Activated CD8-positive, alpha-beta memory T cell treated with anti-CD3 and anti-CD28 coated beads, Interleukin-2, amount 50 U/mL, for 4 hours (primary cell): ENCODE measurements around the gene IGFL3.
"Not testable (repeated sequence)": the region's sequence is repeated elsewhere in the genome, so short reads cannot be mapped to it uniquely, and the experiment has no call there.

Source experiments
- DNase-seq: peaks from one replicate; pipeline ENCODE4 v3.0.0-alpha.2; 2020

The IGFL3 gene

GRCh38 chr19:46124638-46125115 lies at the start of gene IGFL3:
TSS of gene IGFL3 (minus strand) at chr19:46124688. CDS start at chr19:46124649, 39 bp downstream.
- DNase-seq = no peak

- DNase-seq = no peak
Observed at GRCh38 chr19:46173886-46174480, 49.5 kb upstream of the IGFL3 start.

- no peak for DNase-seq
Observed at GRCh38 chr19:46162731-46163130, 38.2 kb upstream of the IGFL3 start.

- DNase-seq = not testable (repeated sequence)
Observed at GRCh38 chr19:46161642-46162257, 37.3 kb upstream of the IGFL3 start.

- DNase-seq = no peak
Observed at GRCh38 chr19:46160233-46160775, 35.8 kb upstream of the IGFL3 start.

DNA sequence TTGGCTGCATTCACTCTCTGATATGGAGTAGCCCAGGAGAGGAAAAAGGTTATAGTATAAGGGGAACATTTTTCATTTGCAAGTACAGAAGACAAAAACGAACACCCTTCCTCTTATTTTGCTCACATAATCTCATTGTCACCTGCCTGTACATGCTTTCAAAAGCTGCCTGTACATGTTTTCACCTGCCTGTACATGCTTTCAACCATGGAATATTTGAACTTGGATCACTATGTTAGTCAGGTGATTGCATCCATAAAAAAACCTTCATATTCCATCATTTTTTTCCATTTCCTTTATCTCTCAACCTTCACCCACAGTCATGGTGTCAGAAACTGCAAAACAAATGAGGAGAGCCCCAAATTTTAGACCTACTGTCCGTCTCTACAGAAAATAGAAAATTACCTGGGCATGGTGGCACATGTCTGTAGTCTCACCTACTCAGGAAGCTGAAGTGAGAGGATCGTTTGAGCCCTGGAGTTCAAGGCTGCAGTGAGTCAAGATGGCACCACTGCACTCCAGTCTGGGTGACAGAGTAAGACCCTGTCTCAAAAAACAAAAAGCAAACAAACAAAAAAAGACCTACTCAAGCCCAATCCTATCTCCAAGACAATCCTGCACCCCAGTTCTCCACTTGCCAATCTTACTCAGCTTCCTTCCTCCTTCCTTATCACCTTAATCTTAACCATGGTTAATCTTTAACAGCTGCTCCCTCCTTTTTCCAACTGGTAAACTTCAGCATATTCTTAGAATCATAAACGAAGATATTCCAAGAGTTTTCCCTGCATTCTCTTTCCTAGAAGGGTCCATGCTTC lies 35.1 kb upstream of the IGFL3 start:
- no peak for DNase-seq

GRCh38 chr19:46155237-46155636 lies 30.7 kb upstream of the IGFL3 start:
- no peak for DNase-seq

GRCh38 chr19:46150606-46151005 lies 26.1 kb upstream of the IGFL3 start:
- DNase-seq = no peak

- DNase-seq = no peak
Observed at GRCh38 chr19:46147791-46148288, 23.4 kb upstream of the IGFL3 start, which contains the start of gene IGFL2. TSS of gene IGFL2 (plus strand) at chr19:46148238. CDS start at chr19:46148279, 41 bp downstream.

DNA sequence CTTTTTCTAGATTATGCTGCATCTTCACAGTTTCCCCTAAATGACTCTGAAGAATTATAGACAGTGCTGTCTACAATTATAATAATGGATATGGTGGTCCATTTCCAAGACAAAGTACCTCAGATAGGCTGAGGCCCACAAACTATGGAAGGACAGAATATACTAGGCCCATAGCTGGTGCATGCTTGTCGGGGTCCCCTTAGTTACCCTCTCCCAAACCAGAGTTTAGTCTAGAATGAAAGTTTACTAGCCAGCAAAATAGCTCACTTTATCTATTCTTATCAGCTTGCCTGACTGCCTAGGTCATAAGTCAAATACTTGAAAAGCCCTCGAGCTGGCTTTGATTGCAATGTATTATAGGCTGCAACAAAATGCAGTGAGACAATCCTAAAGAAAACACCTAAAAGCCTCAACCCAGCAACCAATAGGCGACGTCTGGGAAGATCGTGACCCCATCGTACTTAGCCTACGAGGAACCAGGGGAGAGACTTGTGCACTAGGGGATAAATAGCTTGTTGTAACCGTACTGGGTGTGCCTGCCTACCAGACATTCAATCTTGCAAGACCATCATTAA lies 22.8 kb upstream of the IGFL3 start:
- no peak for DNase-seq

- no peak for DNase-seq
Observed at GRCh38 chr19:46144756-46145155, 20.3 kb upstream of the IGFL3 start.

GRCh38 chr19:46142294-46142693 lies 17.8 kb upstream of the IGFL3 start:
- DNase-seq = no peak

GRCh38 chr19:46141421-46141820 lies 16.9 kb upstream of the IGFL3 start:
- DNase-seq = no peak

- DNase-seq = no peak
Observed at GRCh38 chr19:46137915-46138473, 13.5 kb upstream of the IGFL3 start.

DNA sequence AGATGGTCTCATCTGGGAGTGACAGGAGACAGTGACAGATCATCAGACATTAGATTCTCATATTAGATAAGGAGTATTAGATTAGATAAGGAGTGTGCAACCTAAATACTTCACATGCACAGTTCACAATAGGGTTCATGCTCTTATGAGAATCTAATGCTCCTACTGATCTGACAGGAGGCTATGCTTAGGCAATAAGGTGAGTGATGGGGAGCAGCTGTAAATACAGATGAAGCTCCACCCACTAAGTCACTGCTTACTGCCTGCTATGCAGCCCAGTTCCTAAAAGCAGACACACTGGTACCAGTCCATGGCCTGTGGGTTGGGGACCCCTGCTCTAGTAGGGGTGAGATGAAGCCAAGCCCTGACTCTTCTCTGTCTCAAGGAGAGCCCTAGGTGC lies 10.0 kb upstream of the IGFL3 start:
- DNase-seq = no peak

- DNase-seq = no peak
Observed at GRCh38 chr19:46133777-46134241, 9.3 kb upstream of the IGFL3 start.

- no peak for DNase-seq
Observed at GRCh38 chr19:46133101-46133627, 8.7 kb upstream of the IGFL3 start.

DNA sequence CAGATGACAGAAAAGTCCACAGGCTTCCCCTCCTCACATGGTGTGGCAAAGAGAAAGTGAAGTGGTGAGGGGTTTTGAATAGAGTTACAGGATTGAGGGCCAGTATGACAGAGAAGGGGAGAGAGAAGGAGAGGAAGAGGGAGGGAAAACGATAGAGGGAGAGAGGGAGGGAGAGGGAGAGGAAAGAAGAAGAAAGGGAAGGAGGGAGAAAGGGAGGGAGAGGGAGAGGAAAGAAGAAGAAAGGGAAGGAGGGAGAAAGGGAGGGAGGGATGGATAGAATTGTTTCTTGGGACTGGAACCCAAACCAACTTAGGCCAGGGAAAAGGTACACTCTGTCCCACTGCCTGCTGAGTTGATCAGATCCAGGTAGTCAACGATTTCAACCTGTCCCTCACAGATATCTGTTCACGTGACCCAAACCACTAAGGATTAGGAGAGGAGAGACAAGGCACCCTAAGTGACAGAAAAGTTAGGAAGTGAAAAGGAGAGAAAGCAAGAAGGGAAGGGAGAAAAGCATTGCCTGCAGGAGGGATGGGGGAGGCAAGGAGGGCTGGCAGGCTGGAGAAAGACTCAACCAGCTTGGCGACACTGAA lies 8.1 kb upstream of the IGFL3 start:
- no peak for DNase-seq

DNA sequence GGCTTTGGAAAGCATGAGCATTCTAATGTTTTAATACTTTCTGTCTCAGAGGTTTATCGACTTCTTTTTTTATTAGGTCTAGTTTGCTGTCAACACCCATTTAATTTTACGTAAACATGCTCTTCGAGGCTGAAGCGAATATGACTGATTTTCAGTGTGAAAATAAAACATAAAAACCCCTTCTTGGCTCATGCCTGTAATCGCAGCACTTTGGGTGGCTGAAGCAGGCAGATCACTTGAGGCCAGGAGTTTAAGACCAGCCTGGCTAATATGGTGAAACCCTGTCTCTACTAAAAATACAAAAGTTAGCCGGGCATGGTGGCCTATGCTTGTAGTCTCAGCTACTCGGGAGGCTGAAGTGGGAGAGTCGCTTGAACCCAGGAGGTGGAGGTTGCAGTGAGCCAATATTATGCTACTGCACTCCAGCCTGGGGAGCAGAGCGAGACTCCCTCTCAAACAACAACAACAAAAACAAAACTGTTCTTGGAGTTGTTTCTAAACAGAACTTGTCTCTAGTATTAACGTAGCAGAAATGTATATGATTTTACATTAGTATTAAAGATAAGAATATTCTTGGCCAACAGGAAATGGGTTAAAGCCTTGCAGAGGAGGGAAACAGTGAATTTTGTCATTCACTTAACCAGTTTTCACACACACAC lies 7.1 kb upstream of the IGFL3 start:
- no peak for DNase-seq

DNA sequence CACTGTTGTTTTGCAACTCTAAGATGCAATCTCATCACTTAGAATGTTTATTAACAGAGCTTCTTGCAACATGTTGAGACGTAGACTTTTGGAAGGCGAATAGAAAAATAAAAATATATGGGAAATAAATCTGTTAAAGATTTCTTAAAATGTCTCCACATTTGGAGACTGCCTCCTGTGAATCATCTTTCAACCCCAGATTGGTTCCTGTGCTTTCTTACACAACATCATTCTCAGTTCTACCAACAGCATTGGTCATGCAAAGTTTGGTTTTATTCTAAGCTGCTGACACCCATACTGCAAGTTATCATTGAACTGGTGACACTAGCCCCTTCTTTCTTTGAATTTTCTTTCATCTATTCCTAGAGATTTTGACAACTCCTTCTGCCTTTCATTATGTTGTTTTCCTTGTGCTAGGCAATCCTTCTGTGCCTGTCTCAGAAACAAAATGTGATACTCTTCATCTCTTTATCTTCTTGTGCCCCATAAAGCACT lies 1.6 kb upstream of the IGFL3 start:
- no peak for DNase-seq

DNA sequence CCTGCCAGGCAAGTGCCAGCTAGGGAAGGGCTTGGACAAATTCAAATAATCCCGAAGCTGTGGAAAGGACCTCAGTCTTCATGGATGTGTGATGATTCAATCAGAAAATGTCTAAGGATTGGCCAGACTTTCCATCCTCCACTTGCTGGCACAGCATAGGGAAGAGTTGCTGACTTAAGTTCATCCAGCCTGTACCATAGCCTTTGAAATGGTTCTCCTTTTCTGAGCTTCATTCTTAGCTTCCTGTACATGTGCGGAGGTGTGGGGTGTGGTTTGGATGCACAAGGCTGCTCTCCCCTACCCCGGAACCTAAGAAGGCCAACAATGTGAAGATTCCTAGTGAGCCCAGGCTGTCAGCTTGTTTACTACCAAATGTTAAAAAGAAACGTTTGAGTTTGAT lies 959 bp upstream of the IGFL3 start:
- no peak for DNase-seq
